CD4-positive, alpha-beta memory T cell (primary cell): ENCODE data around the gene VMAC. TPM values are rescaled to one million over a fixed set of nuclear protein-coding genes. Genes with fewer than 3 reads are reported as not detected.

ENCODE experiments used
- CTCF ChIA-PET: fragments of 350-600 bp; sonication (Branson Sonifier 250); formaldehyde crosslinking; loops from one replicate; lab custom pipeline; 2021; ENCODE audit warnings: inconsistent platforms; ENCODE audit not compliant: partially characterized antibody; lab: Charles Lee
- POLR2A ChIA-PET: fragments of 350-600 bp; sonication (Branson Sonifier 250); formaldehyde crosslinking; loops from one replicate; lab custom pipeline; 2021; ENCODE audit not compliant: partially characterized antibody; lab: Charles Lee
- DNase-seq, 5 donors: peaks; one replicate each; pipeline versions ENCODE4 v3.0.0 to v3.0.0-alpha.2; 2020 to 2022; ENCODE audit warnings: mixed read lengths in 1 of 5
- H3K27ac ChIP-seq: one replicate; pipeline ENCODE4 v1.7.0; 2013; ENCODE audit warnings: low read depth, low read length
- H3K27me3 ChIP-seq: 2 replicates; pipeline ENCODE4 v1.7.0; 2013; ENCODE audit warnings: mild to moderate bottlenecking, low read length, moderate library complexity; ENCODE audit not compliant: insufficient read depth
- H3K36me3 ChIP-seq: 2 replicates; pipeline ENCODE4 v1.7.0; 2013; ENCODE audit warnings: mild to moderate bottlenecking, low read length, moderate library complexity; ENCODE audit not compliant: insufficient read depth
- H3K4me1 ChIP-seq: 2 replicates; pipeline ENCODE4 v1.7.0; 2013; ENCODE audit warnings: mild to moderate bottlenecking, low read length, moderate library complexity; ENCODE audit not compliant: insufficient read depth
- H3K4me3 ChIP-seq, 2 donors: one replicate each; pipeline ENCODE4 v1.7.0; 2013; ENCODE audit warnings: low read length in 2 of 2, mild to moderate bottlenecking in 1 of 2
- H3K9me3 ChIP-seq, 2 donors: one replicate each; pipeline ENCODE4 v1.7.0; 2013; ENCODE audit warnings: low read length in 2 of 2, control low read depth in 1 of 2; ENCODE audit not compliant: control insufficient read depth in 1 of 2
- H3K27ac Mint-ChIP-seq, 7 donors: one replicate each; pipeline ENCODE4 v1.8.0; 2020 to 2021; ENCODE audit warnings: mixed read lengths in 7 of 7, mild to moderate bottlenecking in 6 of 7, inconsistent platforms in 3 of 7, moderate library complexity in 3 of 7
- H3K27me3 Mint-ChIP-seq, 2 donors: one replicate each; pipeline ENCODE4 v1.8.0; 2020 to 2021; ENCODE audit warnings: mixed read lengths in 2 of 2
- H3K36me3 Mint-ChIP-seq, 2 donors: one replicate each; pipeline ENCODE4 v1.8.0; 2020 to 2021; ENCODE audit warnings: mixed read lengths in 2 of 2, inconsistent platforms in 1 of 2, mild to moderate bottlenecking in 1 of 2
- H3K4me1 Mint-ChIP-seq, 4 donors: one replicate each; pipeline ENCODE4 v1.8.0; 2020 to 2021; ENCODE audit warnings: mixed read lengths in 4 of 4, mild to moderate bottlenecking in 1 of 4
- H3K4me3 Mint-ChIP-seq, 8 donors: one replicate each; pipeline ENCODE4 v1.8.0; 2020 to 2021; ENCODE audit warnings: mixed read lengths in 8 of 8, mild to moderate bottlenecking in 7 of 8, moderate library complexity in 6 of 8, inconsistent platforms in 3 of 8
- H3K9me3 Mint-ChIP-seq, 8 donors: one replicate each; pipeline ENCODE4 v1.8.0; 2020 to 2021; ENCODE audit warnings: mixed read lengths in 8 of 8, mild to moderate bottlenecking in 5 of 8, inconsistent platforms in 3 of 8, moderate library complexity in 1 of 8
- intact Hi-C: fragments of 100-400 bp; cut with micrococcal nuclease; formaldehyde crosslinking; loops from one replicate; pipeline ENCODE4 v1.15.1; 2023
- polyA plus RNA-seq, 2 donors: library from polyadenylated mRNA; unstranded; fragments of 300-500 nt; fragmentation: Illumina TruSeq; gene quantifications; one replicate each; pipeline ENCODE4 v1.2.3, GENCODE V29; 2021
- total RNA-seq, 2 experiments: library from RNA; stranded (reverse); gene quantifications; one replicate each; pipeline ENCODE4 v1.2.3, GENCODE V29; 2021

Gene VMAC
- total and polyA plus RNA-seq, 4 experiments from 2014 or later = 5.6 to 37.5 (median 21.4) TPM

DNA sequence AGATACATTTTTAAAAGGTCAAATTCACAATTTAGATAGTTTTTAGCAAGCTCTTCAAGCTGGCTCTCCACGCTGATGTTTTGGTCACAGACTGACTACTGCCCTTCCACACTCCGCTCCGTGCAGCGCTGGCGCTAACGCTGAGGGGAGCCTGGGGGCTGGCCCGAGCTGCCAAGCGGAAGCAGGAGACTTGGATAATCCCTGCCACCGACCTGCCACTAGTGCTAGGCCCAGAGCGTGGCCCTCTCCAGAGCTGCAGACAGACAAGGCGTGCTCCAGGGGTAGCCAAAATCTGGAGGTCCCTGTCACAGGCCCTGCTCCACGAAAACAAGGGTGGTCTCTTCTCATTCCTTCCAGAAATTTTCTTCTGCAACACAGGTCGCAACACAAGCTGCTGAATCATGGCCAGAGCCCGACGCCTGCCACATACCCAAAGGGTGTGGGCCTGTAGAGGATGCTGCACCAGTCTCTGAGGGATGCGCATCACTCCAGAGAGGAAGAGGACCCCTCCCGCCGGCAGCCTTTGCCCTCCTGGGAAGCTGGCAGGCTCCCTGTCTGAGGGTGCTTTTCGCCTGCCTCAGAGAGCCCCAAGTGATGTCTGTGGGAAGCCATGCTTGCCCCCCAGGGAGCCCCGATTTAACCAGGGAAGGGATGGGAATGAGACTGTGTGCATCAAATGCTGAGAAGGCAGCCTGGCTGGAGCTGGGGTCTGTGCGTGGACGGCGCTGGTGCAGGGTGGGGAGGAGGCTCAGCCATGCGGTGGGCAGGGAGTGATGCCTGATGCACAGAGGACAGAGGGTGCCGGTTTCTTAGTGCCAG lies 31.0 kb downstream of the VMAC start:
- peaks cover 0 to 14% (median 2%) of the 10 kb centered on the region in 4 donors for H3K4me1 Mint-ChIP-seq
- no peak overlapping the region for H3K4me3 Mint-ChIP-seq
- Histone ChIP-seq H3K36me3 (peaks cover 61% of the 10 kb centered on the region), H3K27ac (no peak overlapping the region), H3K9me3 (no peaks in the 10 kb centered on the region), H3K4me1 (no peaks in the 10 kb centered on the region), H3K4me3 (no peak overlapping the region), H3K27me3 (no peaks in the 10 kb centered on the region)
- H3K36me3 Mint-ChIP-seq = peaks cover 33 to 66% of the 10 kb centered on the region in 2 donors
- no peaks in the 10 kb centered on the region for H3K27me3 Mint-ChIP-seq
- H3K9me3 Mint-ChIP-seq = no peaks in the 10 kb centered on the region
- H3K27ac Mint-ChIP-seq = peak overlapping the region in 4 of 7 donors; percentile 25 to 55 (median 37)
- CTCF ChIA-PET = no interaction called here
- DNase-seq = no peak
- POLR2A ChIA-PET = interaction anchor here (2.3 kb wide), 1 partner anchor 13 kb away, joined by 5 read pairs; no protein-coding TSS in a partner anchor
- intact Hi-C loops = no loop called here

DNA sequence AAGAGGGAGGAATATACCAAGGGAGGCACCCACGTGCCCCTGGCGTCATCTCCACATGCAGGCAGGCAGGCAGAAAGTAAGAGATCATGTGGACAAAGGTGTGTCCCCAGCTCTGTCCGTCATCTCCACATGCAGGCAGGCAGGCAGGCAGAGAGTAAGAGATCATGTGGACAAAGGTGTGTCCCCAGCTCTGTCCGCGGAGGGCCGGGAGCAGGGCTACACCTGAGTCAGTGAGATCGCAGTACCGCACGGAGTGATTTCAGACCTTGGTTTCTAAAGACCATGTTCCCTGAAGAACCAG lies 31.6 kb downstream of the VMAC start:
- Mint-ChIP-seq H3K4me3 (no peak overlapping the region), H3K27me3 (no peaks in the 10 kb centered on the region), H3K9me3 (no peaks in the 10 kb centered on the region), H3K27ac (peak overlapping the region in 1 of 7 donors; percentile 25), H3K4me1 (peaks cover 0 to 14% (median 2%) of the 10 kb centered on the region in 4 donors), H3K36me3 (peaks cover 28 to 64% of the 10 kb centered on the region in 2 donors)
- DNase-seq = no peak
- Histone ChIP-seq H3K4me1 (no peaks in the 10 kb centered on the region), H3K27ac (no peak overlapping the region), H3K27me3 (no peaks in the 10 kb centered on the region), H3K36me3 (peaks cover 61% of the 10 kb centered on the region), H3K4me3 (no peak overlapping the region), H3K9me3 (no peaks in the 10 kb centered on the region)
- intact Hi-C loops = no loop called here
- POLR2A ChIA-PET = no interaction called here
- CTCF ChIA-PET = no interaction called here

DNA sequence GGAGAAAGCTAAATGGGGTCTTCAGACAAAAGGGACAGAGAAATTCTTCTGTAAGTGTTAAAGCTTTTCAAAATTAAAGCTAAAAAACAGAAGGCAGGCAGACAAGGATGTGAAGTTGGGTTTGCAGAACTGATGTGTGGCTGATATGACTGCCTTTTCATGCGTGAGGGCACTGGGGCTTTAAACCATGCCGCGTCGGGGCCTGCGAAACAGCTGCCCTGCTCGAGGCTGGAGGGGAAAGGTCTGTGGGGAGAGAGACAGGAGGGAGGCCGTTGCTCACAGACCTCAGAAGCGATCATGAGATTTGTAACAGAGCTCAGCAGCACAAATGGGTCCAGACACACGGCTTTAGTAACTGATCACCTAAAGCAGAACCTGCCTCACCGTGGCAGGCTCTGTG lies 32.9 kb downstream of the VMAC start:
- Mint-ChIP-seq H3K4me1 (peaks cover 0 to 14% (median 2%) of the 10 kb centered on the region in 4 donors), H3K4me3 (no peak overlapping the region), H3K9me3 (no peaks in the 10 kb centered on the region), H3K27me3 (no peaks in the 10 kb centered on the region), H3K27ac (peak overlapping the region in 1 of 7 donors; percentile 60), H3K36me3 (peaks cover 32 to 66% of the 10 kb centered on the region in 2 donors)
- POLR2A ChIA-PET = interaction anchor here (1.0 to 1.4 kb wide), 4 partner anchors 13 to 33 kb away, joined by 3 to 5 read pairs (median 4); no protein-coding TSS in a partner anchor
- peaks cover 57% of the 10 kb centered on the region for H3K36me3 ChIP-seq
- no peak overlapping the region for H3K4me3 ChIP-seq
- no peak overlapping the region for H3K27ac ChIP-seq
- H3K9me3 ChIP-seq = no peaks in the 10 kb centered on the region
- H3K4me1 ChIP-seq = no peaks in the 10 kb centered on the region
- DNase-seq = no peak
- H3K27me3 ChIP-seq = no peaks in the 10 kb centered on the region
- intact Hi-C loops = no loop called here
- CTCF ChIA-PET = interaction anchor here (0.9 to 1.4 kb wide), 3 partner anchors 11 to 41 kb away, joined by 3 read pairs; no protein-coding TSS in a partner anchor

DNA sequence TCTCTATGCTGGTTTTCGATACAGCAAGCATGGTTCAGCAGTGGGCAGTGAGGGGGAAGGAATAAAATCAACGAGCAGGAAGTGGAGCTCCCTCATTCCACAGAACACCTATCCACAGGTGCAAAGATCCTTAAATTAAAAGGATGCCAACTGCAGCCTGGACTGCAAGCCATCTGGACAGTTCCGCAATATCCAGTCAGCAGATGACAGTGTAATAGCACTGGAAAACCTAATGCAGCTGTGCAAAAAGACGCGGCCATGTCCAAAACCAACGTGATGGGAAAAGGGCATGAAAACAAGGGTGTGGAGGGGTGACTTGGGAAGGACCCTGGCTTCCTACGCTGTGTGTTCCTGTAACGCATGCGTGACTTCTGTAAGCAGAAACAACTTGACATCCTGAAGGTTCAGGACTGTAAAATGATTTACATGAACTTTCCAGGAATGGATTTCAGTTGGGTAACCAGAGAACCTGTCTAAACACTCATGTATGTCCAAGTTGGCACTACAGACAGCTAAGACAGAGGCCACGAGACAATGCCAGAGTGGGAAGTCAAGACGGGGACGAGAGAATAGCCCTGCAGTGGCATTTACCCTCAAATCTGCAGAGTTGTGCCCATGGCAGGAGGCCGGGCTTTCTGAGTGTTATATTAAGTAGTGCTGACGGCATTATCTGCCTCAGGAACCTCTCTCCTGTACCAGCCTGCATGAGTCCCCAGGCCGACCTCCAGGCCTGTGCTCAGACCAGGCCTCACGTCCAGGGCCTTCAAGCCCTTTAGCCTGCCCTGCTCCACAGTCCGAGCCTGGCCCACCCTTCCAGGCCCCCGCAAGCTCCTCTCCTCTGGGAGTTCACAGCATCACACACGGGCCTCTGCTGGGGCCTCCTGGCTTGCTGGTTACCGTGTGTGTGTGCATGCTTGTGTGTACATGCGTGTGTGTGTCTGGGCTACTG lies 35.9 kb downstream of the VMAC start:
- H3K27me3 Mint-ChIP-seq = no peaks in the 10 kb centered on the region
- Histone ChIP-seq H3K4me3 (no peak overlapping the region), H3K27ac (no peak overlapping the region), H3K36me3 (peaks cover 35% of the 10 kb centered on the region), H3K9me3 (no peaks in the 10 kb centered on the region), H3K27me3 (no peaks in the 10 kb centered on the region), H3K4me1 (no peaks in the 10 kb centered on the region)
- intact Hi-C loops = no loop called here
- ChIA-PET CTCF (interaction anchor here (2.8 kb wide), 1 partner anchor 28 kb away, joined by 10 read pairs; no protein-coding TSS in a partner anchor), POLR2A (no interaction called here)
- H3K27ac Mint-ChIP-seq = no peak overlapping the region
- DNase-seq = no peak
- H3K36me3 Mint-ChIP-seq = peaks cover 24 to 50% of the 10 kb centered on the region in 2 donors
- no peaks in the 10 kb centered on the region for H3K9me3 Mint-ChIP-seq
- no peak overlapping the region for H3K4me3 Mint-ChIP-seq
- peaks cover 3 to 23% (median 10%) of the 10 kb centered on the region in 4 donors for H3K4me1 Mint-ChIP-seq

DNA sequence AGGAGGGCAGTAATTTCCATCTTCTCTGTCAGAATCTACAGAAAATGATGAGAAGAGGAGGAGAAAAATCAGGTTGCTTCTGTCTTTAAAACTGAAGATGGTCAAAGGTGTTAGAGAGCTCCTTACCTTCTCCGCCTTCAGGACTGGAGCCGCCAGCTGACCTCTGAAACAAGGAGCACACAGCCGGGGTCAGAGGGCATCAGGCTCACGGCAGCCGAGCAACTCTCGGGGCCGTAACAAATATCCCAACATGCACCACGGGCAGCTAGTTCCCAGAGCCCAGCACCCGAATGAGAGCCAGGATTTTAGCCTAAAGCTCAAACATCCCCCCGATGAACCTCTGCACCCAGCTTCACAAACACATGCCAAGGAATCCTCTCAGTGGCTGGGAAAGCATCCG lies 37.0 kb downstream of the VMAC start:
- Mint-ChIP-seq H3K4me3 (no peak overlapping the region), H3K9me3 (no peaks in the 10 kb centered on the region), H3K4me1 (peaks cover 11 to 29% (median 17%) of the 10 kb centered on the region in 4 donors), H3K27ac (peak overlapping the region in 1 of 7 donors; percentile 29), H3K27me3 (no peaks in the 10 kb centered on the region), H3K36me3 (peaks cover 20 to 43% of the 10 kb centered on the region in 2 donors)
- Histone ChIP-seq H3K36me3 (peaks cover 31% of the 10 kb centered on the region), H3K4me3 (no peak overlapping the region), H3K4me1 (peaks cover 6% of the 10 kb centered on the region), H3K27ac (no peak overlapping the region), H3K9me3 (no peaks in the 10 kb centered on the region), H3K27me3 (no peaks in the 10 kb centered on the region)
- CTCF ChIA-PET = interaction anchor here (2.8 kb wide), 1 partner anchor 27 kb away, joined by 10 read pairs; no protein-coding TSS in a partner anchor
- POLR2A ChIA-PET = no interaction called here
- DNase-seq = no peak
- intact Hi-C loops = no loop called here

DNA sequence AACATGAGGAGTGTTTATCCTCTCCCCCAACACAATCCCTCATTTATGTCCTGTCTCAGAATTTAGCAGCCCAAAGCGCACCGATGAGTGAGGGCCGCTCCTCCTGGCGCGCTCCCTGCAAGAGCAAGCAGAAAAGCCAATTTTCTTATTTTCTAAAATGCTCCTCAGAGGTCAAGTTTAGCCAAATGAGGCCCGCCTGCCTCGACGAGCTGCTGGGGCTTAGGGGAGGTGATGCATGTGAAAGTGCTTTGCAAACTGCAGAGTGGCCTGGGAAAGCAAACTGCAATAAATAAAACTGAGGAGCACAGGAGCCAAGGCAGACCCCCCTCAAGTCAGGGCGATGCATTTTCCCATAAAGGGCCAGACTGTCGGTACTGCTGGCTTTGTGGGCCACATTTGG lies 38.4 kb downstream of the VMAC start:
- intact Hi-C loops = no loop called here
- Mint-ChIP-seq H3K27me3 (no peaks in the 10 kb centered on the region), H3K36me3 (peaks cover 13 to 31% of the 10 kb centered on the region in 2 donors), H3K27ac (peak overlapping the region in 3 of 7 donors; percentile 48 to 73 (median 66)), H3K4me1 (peaks cover 19 to 41% (median 24%) of the 10 kb centered on the region in 4 donors), H3K4me3 (no peak overlapping the region), H3K9me3 (no peaks in the 10 kb centered on the region)
- POLR2A ChIA-PET = interaction anchor here (0.8 to 1.2 kb wide), 2 partner anchors 19 to 39 kb away, joined by 3 read pairs; no protein-coding TSS in a partner anchor
- Histone ChIP-seq H3K4me1 (peaks cover 19% of the 10 kb centered on the region), H3K36me3 (peaks cover 21% of the 10 kb centered on the region), H3K9me3 (no peaks in the 10 kb centered on the region), H3K27me3 (no peaks in the 10 kb centered on the region), H3K4me3 (no peak overlapping the region), H3K27ac (no peak overlapping the region)
- no peak for DNase-seq
- CTCF ChIA-PET = interaction anchor here (1.1 to 2.8 kb wide), 2 partner anchors 8 to 25 kb away, joined by 3 to 10 read pairs; no protein-coding TSS in a partner anchor
